ENCODE data around the gene LIMS2.

Gene LIMS2

GRCh38 chr2:127635380-127636237 is 39.7 kb downstream of the LIMS2 start:
- no peak overlapping the region for H3K4me3 ChIP-seq (replicated peaks in 1 of 2; ENCODE audit: low read depth in 2 of 2, low read length in 2 of 2)
- no peak for TF ChIP-seq CTCF (IDR thresholded peaks at IDR 0.05; ENCODE audit: low read depth, low read length)
- no peak for DNase-seq (ENCODE audit: low read depth in 2 of 2)

GRCh38 chr2:127634626-127635379 is 40.5 kb downstream of the LIMS2 start:
- no peak overlapping the region for H3K4me3 ChIP-seq (replicated peaks in 1 of 2; ENCODE audit: low read depth in 2 of 2, low read length in 2 of 2)
- no peak for DNase-seq (ENCODE audit: low read depth in 2 of 2)
- TF ChIP-seq CTCF (IDR thresholded peaks at IDR 0.05; ENCODE audit: low read depth, low read length), result no peak

GRCh38 chr2:127634066-127634617 is 41.2 kb downstream of the LIMS2 start:
- H3K4me3 ChIP-seq (replicated peaks in 1 of 2; ENCODE audit: low read depth in 2 of 2, low read length in 2 of 2), result no peak overlapping the region
- no peak for DNase-seq (ENCODE audit: low read depth in 2 of 2)
- no peak for TF ChIP-seq CTCF (IDR thresholded peaks at IDR 0.05; ENCODE audit: low read depth, low read length)

- H3K4me3 ChIP-seq (replicated peaks in 1 of 2; ENCODE audit: low read depth in 2 of 2, low read length in 2 of 2), result no peak overlapping the region
- TF ChIP-seq CTCF (IDR thresholded peaks at IDR 0.05; ENCODE audit: low read depth, low read length), result no peak
- peak in 1 of 2 donors; percentile 22 for DNase-seq (ENCODE audit: low read depth in 2 of 2)
Measured at GRCh38 chr2:127633556-127634065, 41.7 kb downstream of the LIMS2 start.

- H3K4me3 ChIP-seq (replicated peaks in 1 of 2; ENCODE audit: low read depth in 2 of 2, low read length in 2 of 2), result no peak overlapping the region
- DNase-seq (ENCODE audit: low read depth in 2 of 2), result no peak
- TF ChIP-seq CTCF (IDR thresholded peaks at IDR 0.05; ENCODE audit: low read depth, low read length), result no peak
Measured at GRCh38 chr2:127632592-127633489, 42.5 kb downstream of the LIMS2 start.
